ENCODE results near the gene TRAPPC3L. TPM values are rescaled to one million over a fixed set of nuclear protein-coding genes. Genes with fewer than 3 reads are reported as not detected.
A peak's percentile ranks its signal among the peaks of the same experiment; 100 is the strongest.

The TRAPPC3L gene
- total and polyA plus RNA-seq, 3 donors from 2014 or later: 0.37 to 0.39 TPM; not detected in 1

DNA sequence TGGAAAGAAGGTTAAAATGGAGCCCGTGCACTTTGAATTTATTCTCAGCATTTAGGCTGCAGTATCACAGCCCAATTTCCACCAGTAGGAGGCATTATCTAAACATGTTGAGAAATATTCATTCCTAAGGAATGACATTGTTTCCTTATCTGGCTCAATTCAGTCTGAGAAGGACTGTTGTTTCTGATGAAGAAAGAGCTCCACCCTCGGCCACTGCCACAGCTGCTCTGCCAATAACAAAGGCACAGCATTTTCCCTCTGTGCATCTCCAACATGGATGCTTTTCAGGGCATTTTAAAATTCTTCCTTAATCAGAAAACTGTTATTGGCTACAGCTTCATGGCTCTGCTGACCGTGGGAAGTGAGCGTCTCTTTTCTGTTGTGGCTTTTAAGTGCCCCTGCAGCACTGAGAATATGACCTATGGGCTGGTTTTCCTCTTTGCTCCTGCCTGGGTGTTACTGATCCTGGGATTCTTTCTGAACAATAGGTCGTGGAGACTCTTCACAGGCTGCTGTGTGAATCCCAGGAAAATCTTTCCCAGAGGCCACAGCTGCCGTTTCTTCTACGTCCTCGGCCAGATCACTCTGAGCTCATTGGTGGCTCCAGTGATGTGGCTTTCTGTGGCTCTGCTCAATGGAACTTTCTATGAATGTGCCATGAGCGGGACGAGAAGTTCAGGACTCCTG is 33.9 kb downstream of the TRAPPC3L start, which contains the start of gene CALHM5:
Gene CALHM5, plus strand, starts transcription at position 216 of the 687 bp plus-strand sequence. Its CDS starts 58 bp downstream, at position 274.
- H3K27ac ChIP-seq: peak within 1 kb of the TSS; percentile 65 to 74
- no peaks in the 10 kb centered on the region for H3K4me1 ChIP-seq
- H3K9me3 ChIP-seq: no peaks in the 10 kb centered on the region
- H3K36me3 ChIP-seq (ENCODE audit: low read depth, missing control alignments): no peaks in the 10 kb centered on the region
- DNase-seq: peak; percentile 66
- TF ChIP-seq CTCF (IDR thresholded peaks at IDR 0.05): peak; percentile 49 to 69 (median 56)
- TF ChIP-seq POLR2A (IDR thresholded peaks at IDR 0.05): no peak
- H3K27me3 ChIP-seq: no peaks in the 10 kb centered on the region
- 9 to 11% methylated on average over 10 of the region's 10 CpGs for WGBS, 2 donors
- intact Hi-C loops (cut with DNase I; ENCODE audit: low total_unique reads): no loop called here
- H3K4me3 ChIP-seq: peak within 1 kb of the TSS; percentile 1 to 27

DNA sequence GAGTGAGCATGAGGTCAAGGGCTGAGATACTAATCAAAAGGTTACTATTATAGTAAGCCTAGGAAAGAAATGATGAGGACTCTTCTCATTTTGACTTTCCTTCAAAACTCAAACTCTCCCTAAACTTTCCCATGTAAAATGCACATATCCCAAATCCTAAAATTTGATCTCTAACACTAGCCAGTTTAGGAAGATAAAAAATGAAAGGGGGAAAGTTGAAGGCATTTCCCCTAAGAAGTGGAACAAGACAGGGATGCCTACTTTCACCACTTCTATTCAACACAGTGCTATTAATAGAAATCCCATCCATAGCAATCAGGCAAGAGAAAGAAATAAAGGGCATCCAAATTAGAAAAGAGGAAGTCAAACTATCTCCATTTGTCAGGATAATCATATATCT is 37.0 kb downstream of the TRAPPC3L start:
- intact Hi-C loops (cut with DNase I; ENCODE audit: low total_unique reads): no loop called here
- Histone ChIP-seq H3K4me1 (no peaks in the 10 kb centered on the region), H3K4me3 (no peak overlapping the region), H3K36me3 (ENCODE audit: low read depth, missing control alignments) (no peaks in the 10 kb centered on the region), H3K9me3 (no peaks in the 10 kb centered on the region), H3K27ac (no peak overlapping the region), H3K27me3 (no peaks in the 10 kb centered on the region)
- DNase-seq: no peak
- TF ChIP-seq POLR2A (IDR thresholded peaks at IDR 0.05) (no peak), CTCF (IDR thresholded peaks at IDR 0.05) (no peak)

GRCh38 chr6:116507324-116507723 is 38.2 kb downstream of the TRAPPC3L start:
- Histone ChIP-seq H3K36me3 (ENCODE audit: low read depth, missing control alignments) (no peaks in the 10 kb centered on the region), H3K27ac (no peak overlapping the region), H3K4me1 (no peaks in the 10 kb centered on the region), H3K27me3 (no peaks in the 10 kb centered on the region), H3K4me3 (no peak overlapping the region), H3K9me3 (no peaks in the 10 kb centered on the region)
- WGBS, 2 donors: 89 to 95% methylated on average over 3 of the region's 3 CpGs
- intact Hi-C loops (cut with DNase I; ENCODE audit: low total_unique reads): no loop called here
- TF ChIP-seq POLR2A (IDR thresholded peaks at IDR 0.05): no peak
- no peak for TF ChIP-seq CTCF (IDR thresholded peaks at IDR 0.05)
- DNase-seq: no peak

GRCh38 chr6:116500969-116501433 is 44.5 kb downstream of the TRAPPC3L start:
- WGBS, 2 donors: 66 to 73% methylated on average over 5 to 9 of the region's 9 CpGs
- no peaks in the 10 kb centered on the region for H3K36me3 ChIP-seq (ENCODE audit: low read depth, missing control alignments)
- TF ChIP-seq POLR2A (IDR thresholded peaks at IDR 0.05): no peak
- TF ChIP-seq CTCF (IDR thresholded peaks at IDR 0.05): no peak
- H3K4me1 ChIP-seq: no peaks in the 10 kb centered on the region
- no peak overlapping the region for H3K27ac ChIP-seq
- no peak overlapping the region for H3K4me3 ChIP-seq
- intact Hi-C loops (cut with DNase I; ENCODE audit: low total_unique reads): no loop called here
- no peaks in the 10 kb centered on the region for H3K27me3 ChIP-seq
- no peaks in the 10 kb centered on the region for H3K9me3 ChIP-seq
- DNase-seq: no peak
